Measurements from ENCODE around the gene TBCK. TPM values are rescaled to one million over a fixed set of nuclear protein-coding genes. Genes with fewer than 3 reads are reported as not detected.

The TBCK gene
- total and polyA plus RNA-seq, 2 experiments from 2014 or later: 13.9 to 28.9 TPM

DNA sequence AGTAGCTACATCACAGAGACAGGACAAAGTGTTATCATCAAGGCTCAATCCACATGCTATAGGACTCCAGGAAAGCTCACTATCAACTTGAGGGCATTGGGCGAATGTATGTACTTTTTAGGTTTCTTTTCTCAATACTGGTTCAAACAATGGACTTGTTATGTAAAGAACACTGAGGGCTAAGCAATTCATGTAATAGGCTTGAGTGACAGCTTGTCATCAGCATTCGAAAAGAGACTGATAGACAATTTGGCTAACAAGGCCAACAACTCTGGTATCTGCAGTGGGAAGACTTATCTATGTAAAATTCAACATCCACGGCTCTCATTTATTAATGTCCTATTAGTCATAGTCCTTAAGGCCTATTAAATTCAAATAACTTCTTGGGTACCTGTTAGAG is 279.7 kb downstream of the TBCK start (continued):
- TF ChIP-seq EZH2phosphoT487 (IDR thresholded peaks at IDR 0.05; ENCODE audit: unreplicated experiment): no peak
- no peak for TF ChIP-seq POLR2AphosphoS5 (IDR thresholded peaks at IDR 0.05; ENCODE audit: low read depth)
- no peak for TF ChIP-seq STAT1 (IDR thresholded peaks at IDR 0.05; ENCODE audit: unreplicated experiment)
- no peak for TF ChIP-seq EZH2 (IDR thresholded peaks at IDR 0.05; ENCODE audit: low read depth, unreplicated experiment)
- TF ChIP-seq NANOG (IDR thresholded peaks at IDR 0.05; ENCODE audit: borderline replicate concordance): no peak
- TF ChIP-seq, protein P1, sequence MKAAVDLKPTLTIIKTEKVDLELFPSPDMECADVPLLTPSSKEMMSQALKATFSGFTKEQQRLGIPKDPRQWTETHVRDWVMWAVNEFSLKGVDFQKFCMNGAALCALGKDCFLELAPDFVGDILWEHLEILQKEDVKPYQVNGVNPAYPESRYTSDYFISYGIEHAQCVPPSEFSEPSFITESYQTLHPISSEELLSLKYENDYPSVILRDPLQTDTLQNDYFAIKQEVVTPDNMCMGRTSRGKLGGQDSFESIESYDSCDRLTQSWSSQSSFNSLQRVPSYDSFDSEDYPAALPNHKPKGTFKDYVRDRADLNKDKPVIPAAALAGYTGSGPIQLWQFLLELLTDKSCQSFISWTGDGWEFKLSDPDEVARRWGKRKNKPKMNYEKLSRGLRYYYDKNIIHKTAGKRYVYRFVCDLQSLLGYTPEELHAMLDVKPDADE (IDR thresholded peaks at IDR 0.05): no peak

DNA sequence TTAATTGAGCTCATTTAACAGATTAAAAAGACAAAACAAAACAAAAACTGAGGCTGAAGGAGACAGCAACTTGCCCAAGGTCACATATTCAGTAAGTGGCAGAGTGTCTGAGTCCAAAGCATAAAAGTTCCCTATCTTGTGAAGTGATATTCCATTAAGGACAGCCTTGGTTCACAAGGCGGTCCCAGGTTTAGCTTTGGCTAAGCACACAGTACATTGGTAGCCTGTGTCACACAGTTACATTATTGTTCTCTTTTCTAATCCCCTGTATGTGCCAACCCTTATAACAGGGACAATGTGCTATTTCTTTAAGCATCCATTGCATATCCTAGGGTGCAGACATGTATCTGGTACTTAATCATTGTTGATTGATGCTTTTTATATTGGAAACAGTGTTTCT is 280.8 kb downstream of the TBCK start:
- DNase-seq (ENCODE audit: low spot score): no peak
- Histone ChIP-seq H3K4me1 (ENCODE audit: insufficient read depth) (no peaks in the 10 kb centered on the region), H3K9me2 (ENCODE audit: insufficient read depth) (peaks cover 11% of the 10 kb centered on the region; the same call in 1 of the 2 replicates), H3K79me2 (replicated peaks; ENCODE audit: insufficient read depth) (no peaks in the 10 kb centered on the region), H4K20me1 (replicated peaks; ENCODE audit: insufficient read depth) (no peaks in the 10 kb centered on the region), H3K36me3 (ENCODE audit: insufficient read depth) (no peaks in the 10 kb centered on the region), H3K27me3 (ENCODE audit: insufficient read depth) (no peaks in the 10 kb centered on the region), H3K27ac (ENCODE audit: low read depth) (no peak overlapping the region), H3F3A (replicated peaks; ENCODE audit: low read depth) (no peaks in the 10 kb centered on the region), H3K4me2 (no peak overlapping the region), H3K4me3 (no peak overlapping the region), H2AFZ (no peak overlapping the region)
- TF ChIP-seq, protein P1 (IDR thresholded peaks at IDR 0.05): no peak
- TF ChIP-seq EZH2 (IDR thresholded peaks at IDR 0.05; ENCODE audit: low read depth, unreplicated experiment): no peak
- no peak for TF ChIP-seq STAT1 (IDR thresholded peaks at IDR 0.05; ENCODE audit: unreplicated experiment)
- TF ChIP-seq ZNF114 (CRISPR knock-in tag; IDR thresholded peaks at IDR 0.05): no peak
- no peak for TF ChIP-seq JUNB (IDR thresholded peaks at IDR 0.05; ENCODE audit: unreplicated experiment)
- TF ChIP-seq CREB1 (CRISPR knock-in tag; IDR thresholded peaks at IDR 0.05; ENCODE audit: low read depth): no peak
- TF ChIP-seq CTCF (conservative IDR thresholded peaks at IDR 0.05; ENCODE audit: low read depth in 2 of 2): no peak
- TF ChIP-seq NANOG (IDR thresholded peaks at IDR 0.05; ENCODE audit: borderline replicate concordance): no peak
- TF ChIP-seq ZNF331 (CRISPR knock-in tag; IDR thresholded peaks at IDR 0.05; ENCODE audit: low read depth): no peak
- no peak for TF ChIP-seq POLR2AphosphoS5 (IDR thresholded peaks at IDR 0.05; ENCODE audit: low read depth)
- TF ChIP-seq, protein P2, sequence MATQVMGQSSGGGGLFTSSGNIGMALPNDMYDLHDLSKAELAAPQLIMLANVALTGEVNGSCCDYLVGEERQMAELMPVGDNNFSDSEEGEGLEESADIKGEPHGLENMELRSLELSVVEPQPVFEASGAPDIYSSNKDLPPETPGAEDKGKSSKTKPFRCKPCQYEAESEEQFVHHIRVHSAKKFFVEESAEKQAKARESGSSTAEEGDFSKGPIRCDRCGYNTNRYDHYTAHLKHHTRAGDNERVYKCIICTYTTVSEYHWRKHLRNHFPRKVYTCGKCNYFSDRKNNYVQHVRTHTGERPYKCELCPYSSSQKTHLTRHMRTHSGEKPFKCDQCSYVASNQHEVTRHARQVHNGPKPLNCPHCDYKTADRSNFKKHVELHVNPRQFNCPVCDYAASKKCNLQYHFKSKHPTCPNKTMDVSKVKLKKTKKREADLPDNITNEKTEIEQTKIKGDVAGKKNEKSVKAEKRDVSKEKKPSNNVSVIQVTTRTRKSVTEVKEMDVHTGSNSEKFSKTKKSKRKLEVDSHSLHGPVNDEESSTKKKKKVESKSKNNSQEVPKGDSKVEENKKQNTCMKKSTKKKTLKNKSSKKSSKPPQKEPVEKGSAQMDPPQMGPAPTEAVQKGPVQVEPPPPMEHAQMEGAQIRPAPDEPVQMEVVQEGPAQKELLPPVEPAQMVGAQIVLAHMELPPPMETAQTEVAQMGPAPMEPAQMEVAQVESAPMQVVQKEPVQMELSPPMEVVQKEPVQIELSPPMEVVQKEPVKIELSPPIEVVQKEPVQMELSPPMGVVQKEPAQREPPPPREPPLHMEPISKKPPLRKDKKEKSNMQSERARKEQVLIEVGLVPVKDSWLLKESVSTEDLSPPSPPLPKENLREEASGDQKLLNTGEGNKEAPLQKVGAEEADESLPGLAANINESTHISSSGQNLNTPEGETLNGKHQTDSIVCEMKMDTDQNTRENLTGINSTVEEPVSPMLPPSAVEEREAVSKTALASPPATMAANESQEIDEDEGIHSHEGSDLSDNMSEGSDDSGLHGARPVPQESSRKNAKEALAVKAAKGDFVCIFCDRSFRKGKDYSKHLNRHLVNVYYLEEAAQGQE (IDR thresholded peaks at IDR 0.05; ENCODE audit: unreplicated experiment): no peak
- Mint-ChIP-seq H3K4me1 (peaks cover 23% of the 10 kb centered on the region), H3K27ac (no peak overlapping the region), H3K9me3 (peaks cover 2% of the 10 kb centered on the region; the same call in 2 of the 3 replicates), H3K36me3 (ENCODE audit: low read depth) (peaks cover under 1% of the 10 kb centered on the region; the same call in 1 of the 3 replicates), H3K27me3 (ENCODE audit: insufficient read depth, low read depth, poor library complexity) (no peaks in the 10 kb centered on the region), H3K4me3 (no peak overlapping the region)
- no peak for ATAC-seq

All from GM23338 (cell line).